Endodermal cell (in vitro differentiated cells): Measurements from ENCODE around the gene GRM7. TPM values are rescaled to one million over a fixed set of nuclear protein-coding genes. Genes with fewer than 3 reads are reported as not detected.

Experiments
- DNase-seq: peaks from one replicate; pipeline ENCODE4 v3.0.0-alpha.2; 2017
- H3K27ac ChIP-seq: 2 replicates; pipeline ENCODE4 v1.5.1; 2013; ENCODE audit warnings: mild to moderate bottlenecking, low read depth, low read length, moderate library complexity
- H3K27me3 ChIP-seq: 2 replicates; pipeline ENCODE4 v1.6.1; 2013; ENCODE audit warnings: mild to moderate bottlenecking, low read length, moderate library complexity; ENCODE audit not compliant: insufficient read depth, control insufficient read depth, poor library complexity, severe bottlenecking
- H3K36me3 ChIP-seq: 2 replicates; pipeline ENCODE4 v1.7.0; 2013; ENCODE audit warnings: mild to moderate bottlenecking, low read length, moderate library complexity; ENCODE audit not compliant: control insufficient read depth, insufficient read depth
- H3K4me1 ChIP-seq: one replicate; pipeline ENCODE4 v1.7.0; 2013; ENCODE audit warnings: low read length; ENCODE audit not compliant: control insufficient read depth, insufficient read depth
- H3K4me3 ChIP-seq: 2 replicates; pipeline ENCODE4 v1.5.1; 2013; ENCODE audit warnings: mild to moderate bottlenecking, low read length, moderate library complexity
- H3K9ac ChIP-seq: 2 replicates; pipeline ENCODE4 v1.6.1; 2013; ENCODE audit warnings: mild to moderate bottlenecking, low read length, moderate library complexity; ENCODE audit not compliant: poor library complexity, severe bottlenecking; ENCODE audit errors: extremely low read depth
- H3K9me3 ChIP-seq: 2 replicates; pipeline ENCODE4 v1.6.1; 2013; ENCODE audit warnings: mild to moderate bottlenecking, low read length, moderate library complexity; ENCODE audit not compliant: control insufficient read depth
- H3K27ac Mint-ChIP-seq: 2 replicates; pipeline ENCODE4 v1.8.0; 2020; ENCODE audit warnings: mixed read lengths
- H3K27me3 Mint-ChIP-seq: 2 replicates; pipeline ENCODE4 v1.8.0; 2021; ENCODE audit warnings: mild to moderate bottlenecking, mixed read lengths; ENCODE audit not compliant: insufficient read depth
- H3K36me3 Mint-ChIP-seq: 2 replicates; pipeline ENCODE4 v1.8.0; 2020; ENCODE audit warnings: low read depth, mixed read lengths
- H3K4me1 Mint-ChIP-seq: 2 replicates; pipeline ENCODE4 v1.8.0; 2020; ENCODE audit warnings: mixed read lengths
- H3K4me3 Mint-ChIP-seq: 2 replicates; pipeline ENCODE4 v1.8.0; 2020; ENCODE audit warnings: mild to moderate bottlenecking, moderate library complexity, mixed read lengths
- H3K9me3 Mint-ChIP-seq: 2 replicates; pipeline ENCODE4 v1.8.0; 2020; ENCODE audit warnings: mild to moderate bottlenecking, mixed read lengths
- WGBS, 2 experiments: methylation state at CpG; one replicate each; pipeline versions ENCODE4 v1.1.5 to v1.1.7; 2013; ENCODE audit warnings: missing lambda C conversion rate in 2 of 2, mixed read lengths in 1 of 2; ENCODE audit not compliant: insufficient coverage in 1 of 2, insufficient read length in 1 of 2; 5-methylcytosine and 5-hydroxymethylcytosine counted together
- total RNA-seq, 2 donors: library from RNA; stranded (reverse); fragmentation: NEBNext Ultra II Directional in 1 of 2; extraction: Animal tissue kit (Norgen Biotek cat#: 25700) in 1 of 2; gene quantifications; 2 replicates in 1 of 2; 3 replicates in 1 of 2; pipeline ENCODE4 v1.2.1, GENCODE V29; 2021
- TF ChIP-seq, protein P1 (sequence below): fragments of 200-600 bp; sonication (generic); conservative IDR thresholded peaks from 2 replicates; pipeline ENCODE4 v1.5.0; 2021; ENCODE audit warnings: antibody characterized with exemption, mild to moderate bottlenecking

The GRM7 gene
- total RNA-seq, 2 donors from 2014 or later: 0.11 to 0.73 TPM

DNA sequence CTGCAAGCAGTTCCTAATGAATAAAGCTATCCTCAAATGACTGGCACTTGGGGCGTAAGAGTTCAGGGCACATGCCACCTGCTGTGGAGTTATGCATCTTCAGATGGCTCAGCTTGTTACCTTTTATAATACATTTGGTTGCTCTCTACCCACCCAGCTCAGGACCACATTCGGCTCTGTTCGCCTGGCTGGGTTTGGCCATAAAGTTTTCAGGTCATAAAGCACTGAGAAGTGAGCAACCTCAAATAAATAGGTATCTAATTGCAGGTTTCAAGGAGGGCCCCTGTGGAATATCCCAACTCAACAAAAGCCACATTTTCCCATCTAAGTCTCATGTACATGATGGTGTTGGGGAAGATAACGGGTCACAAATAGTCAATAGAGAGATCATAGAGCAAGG lies 727.3 kb downstream of the GRM7 start:
- Mint-ChIP-seq H3K9me3 (no peaks in the 10 kb centered on the region), H3K36me3 (no peaks in the 10 kb centered on the region), H3K4me1 (peaks cover 6% of the 10 kb centered on the region), H3K4me3 (no peak overlapping the region), H3K27me3 (no peaks in the 10 kb centered on the region), H3K27ac (no peak overlapping the region)
- TF ChIP-seq, protein P1, sequence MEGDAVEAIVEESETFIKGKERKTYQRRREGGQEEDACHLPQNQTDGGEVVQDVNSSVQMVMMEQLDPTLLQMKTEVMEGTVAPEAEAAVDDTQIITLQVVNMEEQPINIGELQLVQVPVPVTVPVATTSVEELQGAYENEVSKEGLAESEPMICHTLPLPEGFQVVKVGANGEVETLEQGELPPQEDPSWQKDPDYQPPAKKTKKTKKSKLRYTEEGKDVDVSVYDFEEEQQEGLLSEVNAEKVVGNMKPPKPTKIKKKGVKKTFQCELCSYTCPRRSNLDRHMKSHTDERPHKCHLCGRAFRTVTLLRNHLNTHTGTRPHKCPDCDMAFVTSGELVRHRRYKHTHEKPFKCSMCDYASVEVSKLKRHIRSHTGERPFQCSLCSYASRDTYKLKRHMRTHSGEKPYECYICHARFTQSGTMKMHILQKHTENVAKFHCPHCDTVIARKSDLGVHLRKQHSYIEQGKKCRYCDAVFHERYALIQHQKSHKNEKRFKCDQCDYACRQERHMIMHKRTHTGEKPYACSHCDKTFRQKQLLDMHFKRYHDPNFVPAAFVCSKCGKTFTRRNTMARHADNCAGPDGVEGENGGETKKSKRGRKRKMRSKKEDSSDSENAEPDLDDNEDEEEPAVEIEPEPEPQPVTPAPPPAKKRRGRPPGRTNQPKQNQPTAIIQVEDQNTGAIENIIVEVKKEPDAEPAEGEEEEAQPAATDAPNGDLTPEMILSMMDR: no peak
- Histone ChIP-seq H3K9ac (no peak overlapping the region), H3K9me3 (no peaks in the 10 kb centered on the region), H3K4me3 (no peak overlapping the region), H3K27ac (no peak overlapping the region), H3K4me1 (no peaks in the 10 kb centered on the region), H3K27me3 (peaks cover 3% of the 10 kb centered on the region), H3K36me3 (no peaks in the 10 kb centered on the region)
- 86 to 90% methylated on average over 2 to 4 of the region's 4 CpGs for WGBS, 2 experiments
- DNase-seq: no peak

DNA sequence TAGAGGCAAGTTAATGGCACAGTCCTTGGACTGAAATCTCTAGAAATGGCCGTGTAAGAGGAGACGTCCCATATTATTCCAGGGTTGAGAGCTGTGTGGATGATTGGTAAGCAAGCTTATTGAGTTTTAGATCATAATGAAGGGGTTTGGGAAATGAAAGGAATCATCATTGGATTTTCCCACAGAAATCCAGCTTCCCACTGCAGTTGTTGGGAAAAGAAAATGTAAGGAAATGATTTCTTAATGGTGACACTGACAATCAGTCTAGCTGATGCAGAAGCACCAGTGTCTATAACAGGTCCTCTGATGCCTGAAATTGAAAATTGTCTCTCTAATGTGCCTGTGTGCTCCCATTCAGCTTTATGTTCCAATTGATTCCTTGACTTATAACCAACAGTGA lies 728.6 kb downstream of the GRM7 start:
- H3K27me3 ChIP-seq: peaks cover 3% of the 10 kb centered on the region
- peaks cover 6% of the 10 kb centered on the region for H3K4me1 Mint-ChIP-seq
- no peak overlapping the region for H3K4me3 ChIP-seq
- H3K9me3 Mint-ChIP-seq: no peaks in the 10 kb centered on the region
- H3K27ac ChIP-seq: no peak overlapping the region
- H3K4me3 Mint-ChIP-seq: no peak overlapping the region
- TF ChIP-seq, protein P1: no peak
- no peaks in the 10 kb centered on the region for H3K36me3 ChIP-seq
- no peaks in the 10 kb centered on the region for H3K36me3 Mint-ChIP-seq
- 83 to 89% methylated on average over 2 of the region's 2 CpGs for WGBS, 2 experiments
- H3K9ac ChIP-seq: no peak overlapping the region
- DNase-seq: no peak
- H3K9me3 ChIP-seq: no peaks in the 10 kb centered on the region
- H3K27me3 Mint-ChIP-seq: no peaks in the 10 kb centered on the region
- no peak overlapping the region for H3K27ac Mint-ChIP-seq
- H3K4me1 ChIP-seq: no peaks in the 10 kb centered on the region

DNA sequence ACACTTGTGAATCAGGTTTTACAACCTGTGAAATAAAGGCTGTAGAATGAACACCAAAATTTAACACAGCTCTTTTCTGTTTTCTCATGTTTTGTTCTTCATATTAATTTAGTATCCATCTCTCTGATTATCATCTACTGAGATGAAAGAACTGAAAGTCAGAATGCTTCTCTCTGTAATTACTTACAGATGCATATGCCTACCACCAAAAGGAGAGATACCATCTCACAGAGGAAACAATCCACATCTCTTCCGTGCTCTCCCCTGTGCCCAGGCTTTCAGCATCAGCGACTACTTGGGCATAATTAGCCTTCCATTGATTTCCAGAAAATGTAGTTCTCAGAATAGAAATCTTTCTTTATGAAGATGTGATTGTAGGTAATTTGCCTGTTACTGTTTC lies 741.4 kb downstream of the GRM7 start:
- WGBS, 2 experiments: 80 to 93% methylated on average over 1 to 2 of the region's 2 CpGs
- H3K27ac ChIP-seq: no peak overlapping the region
- no peaks in the 10 kb centered on the region for H3K9me3 ChIP-seq
- Mint-ChIP-seq H3K27ac (no peak overlapping the region), H3K4me3 (no peak overlapping the region), H3K27me3 (no peaks in the 10 kb centered on the region), H3K4me1 (peaks cover 14% of the 10 kb centered on the region), H3K9me3 (no peaks in the 10 kb centered on the region), H3K36me3 (no peaks in the 10 kb centered on the region)
- H3K36me3 ChIP-seq: no peaks in the 10 kb centered on the region
- TF ChIP-seq, protein P1: no peak
- H3K27me3 ChIP-seq: no peaks in the 10 kb centered on the region
- DNase-seq: no peak
- H3K4me1 ChIP-seq: no peaks in the 10 kb centered on the region
- no peak overlapping the region for H3K9ac ChIP-seq
- no peak overlapping the region for H3K4me3 ChIP-seq
